Hematopoietic multipotent progenitor cell treated with erythropoietin and hydrocortisone succinate and interleukin-3 and kit ligand, for 17 days (in vitro differentiated cells): ENCODE measurements around the gene KLHL30.
A peak's percentile ranks its signal among the peaks of the same experiment; 100 is the strongest.

Source experiments
- DNase-seq: peaks from one replicate; pipeline ENCODE4 v3.0.0-alpha.2; 2015; ENCODE audit warnings: low spot score

The KLHL30 gene

DNA sequence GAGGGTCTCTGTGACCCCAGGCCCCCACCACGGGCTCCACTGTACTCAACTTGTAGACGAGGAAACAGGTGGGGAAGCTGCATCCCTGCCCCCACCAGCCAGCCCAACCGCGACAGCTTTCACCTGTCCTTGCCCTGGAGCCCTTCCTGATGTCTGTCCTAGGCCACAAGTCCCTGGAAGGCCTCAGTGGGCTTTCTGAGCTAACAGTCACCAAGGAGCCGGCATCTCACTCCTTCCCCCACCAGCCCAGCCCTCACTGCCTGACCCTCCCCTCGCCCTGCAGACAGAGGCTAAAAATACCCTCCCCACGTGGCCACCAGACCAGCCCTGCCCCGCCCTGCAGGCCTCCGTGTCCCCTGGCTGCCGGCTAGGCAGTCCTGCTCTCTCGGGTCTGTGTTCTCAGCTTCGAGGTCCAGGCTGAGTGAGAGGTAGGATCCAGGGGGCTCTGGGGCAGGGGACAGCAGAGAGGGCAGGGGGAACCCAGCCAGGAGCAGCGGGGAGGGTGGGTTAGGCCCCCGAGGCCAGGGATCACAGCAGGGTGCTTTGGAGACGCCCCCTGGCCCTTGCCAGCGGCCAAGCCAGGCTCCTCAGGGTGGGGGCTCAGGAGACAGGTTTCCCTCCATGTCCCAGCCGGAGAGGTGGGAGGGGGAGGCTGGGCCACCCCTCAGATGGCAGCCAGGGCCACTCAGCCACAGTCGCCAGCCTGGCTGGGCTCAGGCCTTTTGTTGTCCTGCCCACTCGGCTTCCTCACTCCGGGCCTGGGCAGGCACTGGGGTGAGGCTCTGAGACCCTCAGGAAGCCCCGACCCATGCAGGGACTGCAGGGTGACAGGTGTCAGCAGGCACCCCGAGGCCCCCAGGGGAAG is at the start of gene KLHL30:
Gene KLHL30, plus strand, starts transcription at position 338 of the 865 bp plus-strand sequence. CDS start 2,087 bp downstream, outside the sequence.
- no peak for DNase-seq

DNA sequence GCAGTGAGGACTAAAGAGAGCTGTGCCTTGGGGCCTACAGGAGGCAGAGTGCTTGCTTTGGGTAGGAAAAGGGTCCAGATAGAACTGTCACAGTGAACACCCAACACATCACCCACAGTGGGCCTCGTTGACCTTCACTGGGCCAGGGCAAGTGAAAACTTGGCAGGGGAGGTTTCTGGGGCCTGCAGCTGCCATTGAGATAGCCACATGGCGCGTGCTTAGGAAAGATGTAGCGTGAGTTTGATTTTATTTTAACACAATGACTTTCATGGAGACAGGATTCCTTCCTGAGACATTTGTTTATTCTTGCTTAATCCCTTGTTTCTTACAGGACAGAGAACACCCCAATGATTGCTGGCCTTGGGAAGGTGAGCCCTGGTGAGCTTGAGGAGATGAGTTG is 47.6 kb upstream of the KLHL30 start:
- DNase-seq: no peak

DNA sequence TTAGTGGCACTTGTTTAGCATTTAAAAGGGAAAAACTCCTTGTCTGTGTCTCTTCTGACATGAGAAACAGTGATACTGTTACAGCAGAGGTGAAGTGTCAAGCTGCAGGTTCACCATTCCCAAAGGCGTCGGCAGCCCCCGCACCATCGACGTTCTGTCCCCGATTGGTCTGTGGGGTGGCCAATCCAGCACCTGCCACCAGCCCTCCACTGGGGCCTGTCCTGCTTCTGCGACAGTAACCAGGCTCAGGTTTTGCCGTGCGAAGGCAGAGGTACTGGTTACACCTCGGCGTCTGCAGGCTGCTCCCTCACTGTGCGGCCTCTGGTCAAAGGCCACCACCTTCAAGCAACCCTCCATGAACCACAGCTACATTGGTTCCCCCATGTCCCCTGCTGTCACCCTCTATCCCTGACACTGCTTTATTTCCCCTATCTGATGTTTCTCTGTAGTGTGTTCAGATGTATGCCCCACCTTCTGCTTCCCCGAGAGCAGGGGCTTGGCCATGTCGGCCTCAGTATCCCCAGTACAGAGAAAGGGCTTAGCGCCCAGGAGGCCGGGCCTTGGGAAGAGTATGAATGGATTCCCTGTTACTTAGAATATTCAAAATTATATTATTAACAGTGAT is 46.9 kb upstream of the KLHL30 start:
- no peak for DNase-seq

DNA sequence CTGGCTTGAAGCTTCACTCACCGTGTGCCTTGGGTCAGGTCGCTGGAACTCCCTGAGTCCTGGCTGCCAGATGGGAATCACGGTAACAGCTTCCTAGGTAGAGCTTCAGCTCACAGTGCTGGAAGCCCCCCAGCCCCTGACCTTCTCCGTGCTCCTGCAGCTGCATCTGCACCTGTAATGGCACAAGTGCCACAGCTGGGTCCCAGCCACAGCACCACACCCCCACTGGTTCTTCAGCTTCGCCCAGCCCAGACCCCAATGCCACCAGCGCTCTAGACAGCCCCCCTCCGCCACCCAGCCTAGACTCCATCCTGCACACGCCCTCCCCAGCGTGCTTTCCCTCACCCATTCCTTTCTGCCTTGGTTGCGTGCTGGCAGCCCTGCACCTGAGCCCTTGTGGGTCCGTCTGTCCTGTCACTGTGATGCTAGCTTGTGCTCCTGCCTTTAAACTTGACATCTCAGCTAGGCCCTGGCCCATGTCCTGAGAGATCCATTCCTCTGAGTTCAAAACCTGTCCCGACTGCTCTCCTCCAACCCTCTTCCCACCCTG is 45.9 kb upstream of the KLHL30 start:
- DNase-seq: no peak

DNA sequence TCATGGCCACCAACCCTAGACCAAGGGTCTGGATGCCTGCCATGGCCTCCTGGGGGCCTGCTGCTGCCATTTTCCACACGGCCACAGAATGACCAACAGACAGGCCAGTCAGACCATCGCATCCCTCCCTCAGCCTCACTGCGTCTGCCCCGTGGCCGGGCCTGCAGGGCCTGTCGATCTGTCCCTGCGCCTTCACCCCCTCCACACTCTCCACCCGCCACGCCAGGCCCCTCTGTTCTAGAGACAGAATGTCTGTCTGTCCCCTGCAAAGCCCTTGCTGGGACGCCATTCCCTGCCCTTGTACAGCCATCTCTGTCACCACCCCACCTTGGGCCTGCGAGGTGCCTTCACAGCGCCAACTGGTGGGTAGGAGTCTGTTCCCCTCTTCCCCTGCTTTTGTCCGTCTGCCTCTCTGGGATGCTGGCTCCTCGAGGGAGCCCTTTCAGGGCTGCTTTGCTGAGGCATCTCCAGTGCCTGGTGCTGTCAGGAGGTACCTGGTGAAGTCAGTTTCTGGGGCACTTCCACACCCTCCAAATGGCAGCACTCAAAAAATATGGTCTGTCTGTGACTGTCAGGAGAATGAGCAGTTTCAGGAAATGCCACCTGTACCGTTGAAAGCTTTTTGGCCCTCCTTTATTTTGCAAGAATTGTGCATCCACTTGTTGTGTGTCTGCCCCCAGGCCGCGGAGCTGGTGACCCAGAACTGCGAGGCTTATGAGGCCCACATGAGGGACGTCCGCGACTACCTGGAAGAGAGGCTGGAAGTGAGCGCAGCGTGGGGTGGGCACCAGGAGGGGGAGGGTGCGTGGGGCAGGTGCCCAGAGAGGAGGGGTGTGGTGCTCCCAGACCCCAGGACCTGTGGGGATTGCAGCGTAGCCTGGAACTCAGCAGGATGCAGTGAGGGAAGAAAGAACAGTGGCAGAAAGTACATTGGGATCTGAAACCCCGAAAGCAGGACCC is 45.0 kb upstream of the KLHL30 start:
- no peak for DNase-seq

DNA sequence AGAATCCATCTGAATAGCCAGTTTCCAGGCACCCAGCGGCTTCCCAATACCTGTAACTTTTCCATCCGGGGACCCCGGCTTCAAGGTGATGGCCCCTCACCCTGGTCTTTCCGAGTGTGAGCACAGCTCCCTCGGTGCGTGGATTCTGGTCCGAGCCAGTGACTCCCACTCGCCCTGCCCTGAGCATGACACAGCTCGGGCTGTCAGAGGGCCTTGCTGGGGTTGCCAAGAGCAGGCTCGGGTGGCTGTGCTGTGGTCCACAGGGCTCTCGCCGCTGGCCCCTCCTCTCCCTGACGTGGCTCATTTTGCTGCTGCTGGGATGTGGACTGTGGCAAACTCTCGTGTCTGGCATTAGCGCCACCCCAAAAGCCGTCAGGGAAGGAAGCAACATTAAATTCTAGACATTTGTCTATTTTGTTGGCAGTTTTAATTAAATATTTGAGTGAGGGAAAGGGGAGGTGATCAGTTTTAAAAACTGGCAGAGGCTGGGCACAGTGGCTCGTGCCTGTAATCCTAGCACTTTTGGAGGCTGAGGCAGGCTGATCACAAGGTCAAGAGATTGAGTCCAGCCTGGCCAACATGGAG is 43.9 kb upstream of the KLHL30 start:
- no peak for DNase-seq

DNA sequence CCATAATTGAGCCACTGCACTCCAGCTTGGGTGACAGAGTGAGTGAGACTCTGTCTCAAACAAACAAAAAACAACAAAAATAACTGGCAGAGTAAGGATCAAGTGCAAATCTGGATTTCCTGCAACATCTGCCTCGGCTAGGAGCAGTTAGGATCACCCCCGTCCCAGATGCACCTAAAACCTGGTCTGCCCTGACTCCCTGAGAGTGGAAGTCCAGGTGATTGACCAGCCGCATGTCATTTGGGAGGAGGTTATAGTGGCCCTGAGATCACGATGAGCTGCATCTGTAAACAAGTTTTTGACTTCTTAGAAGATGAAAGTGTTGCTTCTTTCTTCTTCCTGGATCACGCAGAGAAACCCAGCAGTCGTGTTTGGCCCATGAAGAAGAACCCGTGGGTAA is 43.3 kb upstream of the KLHL30 start:
- no peak for DNase-seq

DNA sequence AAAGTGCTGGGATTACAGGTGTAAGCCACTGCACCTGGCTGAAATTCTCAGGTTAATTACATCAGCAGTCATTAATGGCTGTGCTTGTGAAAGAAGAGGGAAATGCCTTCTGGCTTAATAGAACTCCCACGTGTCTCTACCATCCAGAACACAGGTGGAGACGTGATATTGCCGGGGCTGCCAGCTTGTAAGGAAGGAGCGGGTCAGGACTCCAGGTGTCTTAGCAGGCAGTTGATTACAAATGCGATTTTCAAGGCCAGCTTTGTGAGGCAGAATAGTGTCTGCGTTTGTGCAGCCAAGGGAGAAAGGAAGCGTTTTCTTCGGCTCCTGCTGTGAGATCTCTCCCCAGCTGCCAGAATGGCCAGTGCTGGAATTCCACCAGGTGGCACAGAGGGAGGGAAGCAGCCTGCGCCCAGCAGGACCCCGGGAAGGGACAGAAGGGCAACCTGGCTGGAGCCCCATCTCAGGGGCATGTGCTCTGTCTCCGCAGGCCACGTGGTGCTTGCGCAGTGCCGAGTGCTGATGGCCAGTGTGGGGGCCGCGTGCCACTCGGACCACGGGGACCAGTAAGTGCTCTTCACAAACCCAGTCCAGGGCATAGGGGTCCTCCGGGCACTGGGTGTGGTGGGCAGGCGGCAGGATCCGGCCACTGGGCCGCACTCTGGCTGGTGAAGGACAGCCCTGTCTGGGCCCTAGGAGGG is 42.0 kb upstream of the KLHL30 start:
- DNase-seq: no peak

DNA sequence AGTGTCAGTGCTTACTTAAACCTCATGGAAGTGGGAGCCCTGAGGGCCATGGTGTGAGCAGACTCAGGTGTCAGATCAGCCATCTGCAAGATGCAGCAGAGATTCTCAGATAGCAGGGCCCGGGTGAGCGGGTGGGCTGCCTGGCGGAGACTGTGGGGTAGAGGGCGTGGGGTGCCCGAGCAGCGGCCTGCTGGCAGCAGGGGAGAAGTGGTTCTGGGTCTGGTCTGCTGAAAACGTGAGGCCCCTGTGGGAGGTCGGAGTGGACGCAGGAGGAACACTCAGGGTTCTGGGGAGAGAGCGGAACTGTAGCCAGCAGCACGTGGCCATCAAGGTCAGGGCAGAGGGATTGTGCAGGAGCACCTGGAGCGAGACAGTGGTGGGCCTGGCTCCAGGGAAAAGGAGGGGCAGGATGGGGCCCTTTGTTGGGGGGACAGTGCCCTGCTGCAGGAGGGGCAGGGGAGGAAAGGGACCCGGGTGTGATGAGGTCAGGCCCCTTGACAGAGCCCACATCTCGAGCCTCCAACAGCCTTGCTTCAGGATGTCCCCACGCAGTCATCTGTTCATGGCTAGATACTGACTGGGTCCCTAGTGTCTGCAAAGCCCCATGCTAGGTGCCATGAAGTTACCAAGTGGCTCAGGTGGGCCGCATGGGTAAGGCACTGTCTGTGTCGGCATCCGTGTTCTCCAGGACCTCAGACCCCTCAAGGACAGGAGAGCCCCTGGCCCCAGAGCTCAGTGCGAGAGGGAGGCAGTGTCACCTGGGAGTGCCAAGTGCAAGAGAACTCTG is 41.1 kb upstream of the KLHL30 start:
- no peak for DNase-seq

- DNase-seq: peak; percentile 94
Observed at GRCh38 chr2:238097988-238098871, 40.2 kb upstream of the KLHL30 start.

GRCh38 chr2:238098901-238099713 is 39.4 kb upstream of the KLHL30 start:
- no peak for DNase-seq

- no peak for DNase-seq
Observed at GRCh38 chr2:238099714-238100048, 38.8 kb upstream of the KLHL30 start.

- DNase-seq: peak; percentile 24
Observed at GRCh38 chr2:238100049-238100820, 38.2 kb upstream of the KLHL30 start, which contains the start of gene ESPNL. TSS of gene ESPNL (plus strand) at chr2:238100340. CDS start at chr2:238100420, 80 bp downstream.

DNA sequence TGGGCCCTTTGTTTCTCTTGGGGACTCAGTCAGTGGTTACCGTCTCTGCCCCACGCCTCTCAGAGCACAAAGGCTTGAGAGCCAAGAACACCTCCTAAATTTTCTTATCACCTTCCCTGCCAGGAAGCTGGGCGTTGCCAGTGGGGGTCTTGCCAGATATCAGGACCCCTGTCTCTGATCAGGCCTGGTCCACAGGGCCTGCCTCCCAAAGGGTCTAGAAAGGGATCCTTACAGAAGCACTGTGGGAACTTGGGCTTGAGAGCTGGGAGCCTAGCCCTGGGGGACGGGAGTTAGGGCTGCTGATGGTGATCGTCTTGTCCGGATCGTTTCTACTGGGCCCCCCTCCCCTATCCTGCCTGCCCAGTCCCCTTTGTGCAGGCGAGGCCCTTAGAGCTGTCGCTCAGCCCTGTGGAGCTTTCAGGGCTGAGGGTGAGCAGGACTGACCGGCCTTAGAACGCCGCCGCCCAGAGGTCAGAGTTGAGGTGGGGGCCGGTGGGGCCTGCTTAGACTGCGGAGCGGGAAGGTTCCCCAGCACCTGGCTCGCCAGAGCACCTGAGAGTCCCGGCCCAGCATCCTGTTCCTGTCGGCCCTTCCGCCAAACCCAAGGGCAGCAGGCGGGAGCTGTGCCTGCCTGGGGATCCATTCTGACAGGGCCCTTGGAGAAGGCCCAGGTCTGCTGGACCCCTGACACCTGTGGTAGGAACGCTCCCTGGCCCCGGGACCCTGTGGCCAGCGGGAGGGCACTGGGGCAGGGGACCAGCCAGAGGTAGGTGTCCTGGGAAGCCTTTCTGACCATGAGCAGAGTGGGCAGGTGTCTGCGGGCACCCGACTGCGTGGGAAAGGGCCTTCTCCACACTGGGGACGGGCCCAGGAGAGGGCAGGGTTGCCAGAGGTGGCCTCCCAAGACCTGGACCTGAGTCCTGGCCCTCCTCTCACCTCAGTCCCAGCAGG is 37.4 kb upstream of the KLHL30 start:
- no peak for DNase-seq

GRCh38 chr2:238101891-238102841 is 36.3 kb upstream of the KLHL30 start:
- DNase-seq: no peak
